SK-N-MC (cell line): ENCODE measurements around the gene MYCBPAP.
"Not testable (repeated sequence)": the region's sequence is repeated elsewhere in the genome, so short reads cannot be mapped to it uniquely, and the experiment has no call there.

Experiments
- DNase-seq: peaks from one replicate; pipeline ENCODE4 v3.0.0-alpha.2; 2011; ENCODE audit warnings: low read depth, low spot score
- H3K27ac ChIP-seq: fragments of 200-600 bp; sonication (generic); 2 replicates; pipeline ENCODE4 v1.5.1; 2016; ENCODE audit warnings: mixed run types
- H3K36me3 ChIP-seq: fragments of 200-600 bp; sonication (generic); 2 replicates; pipeline ENCODE4 v1.6.1; 2017; ENCODE audit warnings: antibody characterized with exemption, low read length, mixed read lengths; ENCODE audit not compliant: insufficient read depth
- H3K4me3 ChIP-seq: fragments of 200-600 bp; sonication (generic); 2 replicates; pipeline ENCODE4 v1.5.1; 2016
- H3K9ac ChIP-seq: fragments of 200-600 bp; sonication (generic); 2 replicates; pipeline ENCODE4 v1.8.0; 2017; ENCODE audit warnings: mixed run types, mixed read lengths; ENCODE audit not compliant: insufficient read length
- H3K9me3 ChIP-seq: fragments of 200-600 bp; sonication (generic); 2 replicates; pipeline ENCODE4 v1.6.1; 2017; ENCODE audit warnings: low read depth, mild to moderate bottlenecking, antibody characterized with exemption, low read length, moderate library complexity, mixed read lengths
- EZH2 ChIP-seq: fragments of 200-600 bp; sonication (generic); IDR thresholded peaks from one replicate; pipeline ENCODE4 v1.6.1; 2017; ENCODE audit warnings: antibody characterized with exemption
- FOXP2 ChIP-seq: optimal IDR thresholded peaks from 2 replicates; pipeline ENCODE3; 2011; ENCODE audit warnings: mild to moderate bottlenecking, moderate library complexity; ENCODE audit not compliant: insufficient read depth; ENCODE audit errors: extremely low read length, control extremely low read depth
- POLR2AphosphoS5 ChIP-seq: IDR thresholded peaks from 2 replicates; pipeline ENCODE4 v1.6.1; 2012; ENCODE audit warnings: mild to moderate bottlenecking, low read depth, low read length, borderline replicate concordance

Gene MYCBPAP

GRCh38 chr17:50469671-50470305 lies 38.5 kb upstream of the MYCBPAP start:
- Histone ChIP-seq H3K9me3 (no peaks in the 10 kb centered on the region), H3K4me3 (no peak overlapping the region), H3K36me3 (no peaks in the 10 kb centered on the region), H3K9ac (no peak overlapping the region), H3K27ac (no peak overlapping the region)
- DNase-seq = no peak
- TF ChIP-seq EZH2 = no peak

- no peak for TF ChIP-seq POLR2AphosphoS5
- no peak for TF ChIP-seq FOXP2
- no peak for TF ChIP-seq EZH2
- Histone ChIP-seq H3K4me3 (no peak overlapping the region), H3K9ac (no peak overlapping the region), H3K9me3 (no peaks in the 10 kb centered on the region), H3K36me3 (no peaks in the 10 kb centered on the region), H3K27ac (no peak overlapping the region)
- no peak for DNase-seq
Observed at GRCh38 chr17:50470426-50470825, 37.8 kb upstream of the MYCBPAP start.

- no peaks in the 10 kb centered on the region for H3K36me3 ChIP-seq
- no peak overlapping the region for H3K9ac ChIP-seq
- TF ChIP-seq FOXP2 (no peak), POLR2AphosphoS5 (no peak), EZH2 (no peak)
- H3K4me3 ChIP-seq = no peak overlapping the region
- no peak for DNase-seq
- no peak overlapping the region for H3K27ac ChIP-seq
- H3K9me3 ChIP-seq = no peaks in the 10 kb centered on the region
Observed at GRCh38 chr17:50471009-50471905, 37.0 kb upstream of the MYCBPAP start.

GRCh38 chr17:50472286-50472685 lies 36.0 kb upstream of the MYCBPAP start:
- TF ChIP-seq EZH2 = no peak
- TF ChIP-seq POLR2AphosphoS5 = no peak
- TF ChIP-seq FOXP2 = no peak

GRCh38 chr17:50472761-50473161 lies 35.5 kb upstream of the MYCBPAP start:
- not testable (repeated sequence) for H3K4me3 ChIP-seq, H3K9me3 ChIP-seq, H3K27ac ChIP-seq, H3K36me3 ChIP-seq, H3K9ac ChIP-seq, DNase-seq

More at GRCh38 chr17:50472286-50472685, 36.0 kb upstream of the MYCBPAP start:
- no peak overlapping the region for H3K27ac ChIP-seq
- no peaks in the 10 kb centered on the region for H3K9me3 ChIP-seq
- no peaks in the 10 kb centered on the region for H3K36me3 ChIP-seq
- no peak overlapping the region for H3K9ac ChIP-seq
- no peak overlapping the region for H3K4me3 ChIP-seq
- no peak for DNase-seq

GRCh38 chr17:50473901-50474300 lies 34.3 kb upstream of the MYCBPAP start:
- no peak for TF ChIP-seq EZH2
- TF ChIP-seq FOXP2 = no peak
- no peak for TF ChIP-seq POLR2AphosphoS5

GRCh38 chr17:50474523-50474922 lies 33.7 kb upstream of the MYCBPAP start:
- no peak overlapping the region for H3K27ac ChIP-seq
- DNase-seq = no peak
- H3K4me3 ChIP-seq = no peak overlapping the region
- TF ChIP-seq FOXP2 (no peak), POLR2AphosphoS5 (no peak), EZH2 (no peak)
- H3K9me3 ChIP-seq = no peaks in the 10 kb centered on the region
- no peaks in the 10 kb centered on the region for H3K36me3 ChIP-seq
- no peak overlapping the region for H3K9ac ChIP-seq

More at GRCh38 chr17:50473901-50474300, 34.3 kb upstream of the MYCBPAP start:
- Histone ChIP-seq H3K9ac (no peak overlapping the region), H3K4me3 (no peak overlapping the region), H3K27ac (no peak overlapping the region), H3K9me3 (no peaks in the 10 kb centered on the region), H3K36me3 (no peaks in the 10 kb centered on the region)
- no peak for DNase-seq

- Histone ChIP-seq H3K4me3 (no peak overlapping the region), H3K9ac (no peak overlapping the region), H3K36me3 (no peaks in the 10 kb centered on the region; the same call in 1 of the 2 replicates), H3K27ac (no peak overlapping the region), H3K9me3 (no peaks in the 10 kb centered on the region)
- TF ChIP-seq FOXP2 (no peak), EZH2 (no peak), POLR2AphosphoS5 (no peak)
- DNase-seq = no peak
Observed at GRCh38 chr17:50475362-50475761, 32.9 kb upstream of the MYCBPAP start.

- H3K4me3 ChIP-seq, H3K9ac ChIP-seq, H3K9me3 ChIP-seq, DNase-seq, H3K27ac ChIP-seq, H3K36me3 ChIP-seq: not testable (repeated sequence)
Observed at GRCh38 chr17:50475775-50476544, 32.3 kb upstream of the MYCBPAP start.
